IMR-90 (cell line): Measurements from ENCODE around the gene GPC6. TPM values are rescaled to one million over a fixed set of nuclear protein-coding genes. Genes with fewer than 3 reads are reported as not detected.

Source experiments
- ATAC-seq: fragments of 200-7000 bp; cut with Tn5 transposase; 2 replicates; pipeline ENCODE4 v1.9.1; 2020; ENCODE audit warnings: low read depth, mild to moderate bottlenecking, moderate library complexity
- BruUV-seq: library from RNA; stranded (reverse); fragments of 400-500 nt; replicated peaks from 2 replicates; lab custom pipeline; 2021; lab: Mats Ljungman, UMichigan
- CTCF ChIA-PET: fragments of 300-600 bp; formaldehyde crosslinking; extraction: SDS; loops from one replicate; lab custom pipeline; 2021; ENCODE audit warnings: antibody characterized with exemption; lab: Yijun Ruan, JAX
- POLR2A ChIA-PET: fragments of 300-600 bp; sonication (Branson Sonifier 250); formaldehyde crosslinking; loops from one replicate; lab custom pipeline; 2022; ENCODE audit warnings: antibody characterized with exemption; ENCODE audit not compliant: unreplicated experiment; lab: Charles Lee
- DNase-seq: peaks from one replicate; pipeline ENCODE4 v3.0.0; 2013
- H2AFZ ChIP-seq: replicated peaks from 2 replicates; pipeline ENCODE3; 2013; ENCODE audit warnings: low read length, mild to moderate bottlenecking; ENCODE audit not compliant: poor library complexity
- H2AK5ac ChIP-seq: 2 replicates; pipeline ENCODE4 v1.6.1; 2013; ENCODE audit warnings: low read depth, low read length, inconsistent platforms
- H2AK9ac ChIP-seq: replicated peaks from 2 replicates; pipeline ENCODE3; 2013; ENCODE audit warnings: mild to moderate bottlenecking, low read depth, low read length, moderate library complexity; ENCODE audit not compliant: poor library complexity
- H2BK120ac ChIP-seq: 2 replicates; pipeline ENCODE4 v1.6.1; 2013; ENCODE audit warnings: low read depth, low read length, inconsistent platforms
- H2BK15ac ChIP-seq: 3 replicates; pipeline ENCODE4 v1.6.1; 2013; ENCODE audit warnings: low read depth, low read length, inconsistent platforms
- H2BK20ac ChIP-seq: 2 replicates; pipeline ENCODE4 v1.6.1; 2013; ENCODE audit warnings: low read depth, mild to moderate bottlenecking, inconsistent platforms, low read length, moderate library complexity
- H2BK5ac ChIP-seq: 2 replicates; pipeline ENCODE4 v1.6.1; 2013; ENCODE audit warnings: mild to moderate bottlenecking, low read depth, low read length, inconsistent platforms; ENCODE audit not compliant: poor library complexity, severe bottlenecking
- H3K14ac ChIP-seq: replicated peaks from 2 replicates; pipeline ENCODE4 v1.6.1; 2013; ENCODE audit warnings: low read depth, low read length, inconsistent platforms
- H3K18ac ChIP-seq: 2 replicates; pipeline ENCODE4 v1.6.1; 2013; ENCODE audit warnings: low read depth, low read length, control low read depth
- H3K23ac ChIP-seq: 2 replicates; pipeline ENCODE4 v1.6.1; 2013; ENCODE audit warnings: low read depth, low read length, inconsistent platforms
- H3K27ac ChIP-seq: 2 replicates; pipeline ENCODE4 v1.5.1; 2013; ENCODE audit warnings: mild to moderate bottlenecking, control low read depth, low read length; ENCODE audit not compliant: insufficient read depth
- H3K27me3 ChIP-seq: 2 replicates; pipeline ENCODE4 v1.6.1; 2013; ENCODE audit warnings: low read length; ENCODE audit not compliant: control insufficient read depth, insufficient read depth
- H3K36me3 ChIP-seq: 2 replicates; pipeline ENCODE4 v1.6.1; 2013; ENCODE audit warnings: low read length, mixed read lengths; ENCODE audit not compliant: control insufficient read depth, insufficient read depth
- H3K4ac ChIP-seq: 2 replicates; pipeline ENCODE4 v1.6.1; 2013; ENCODE audit warnings: low read depth, low read length, inconsistent platforms
- H3K4me1 ChIP-seq: 2 replicates; pipeline ENCODE4 v1.6.1; 2013; ENCODE audit warnings: low read length, mixed read lengths; ENCODE audit not compliant: control insufficient read depth, insufficient read depth
- H3K4me2 ChIP-seq: 2 replicates; pipeline ENCODE4 v1.6.1; 2013; ENCODE audit warnings: low read depth, mild to moderate bottlenecking, control low read depth, low read length, moderate library complexity
- H3K4me3 ChIP-seq: 2 replicates; pipeline ENCODE4 v1.5.1; 2013; ENCODE audit warnings: low read depth, mild to moderate bottlenecking, control low read depth, low read length, moderate library complexity; ENCODE audit not compliant: insufficient read depth
- H3K56ac ChIP-seq: 2 replicates; pipeline ENCODE4 v1.6.1; 2013; ENCODE audit warnings: low read length, inconsistent platforms; ENCODE audit not compliant: insufficient read depth; ENCODE audit errors: extremely low read depth
- H3K79me1 ChIP-seq, 2 experiments: 2 replicates each; pipeline ENCODE4 v1.6.1; 2013; ENCODE audit warnings: low read length in 2 of 2, inconsistent platforms in 1 of 2, low read depth in 1 of 2
- H3K9ac ChIP-seq: 2 replicates; pipeline ENCODE4 v1.6.1; 2013; ENCODE audit warnings: low read depth, low read length, control low read depth
- H3K9me1 ChIP-seq: 2 replicates; pipeline ENCODE4 v1.6.1; 2013; ENCODE audit warnings: low read length, inconsistent platforms; ENCODE audit not compliant: insufficient read depth
- H3K9me3 ChIP-seq: 2 replicates; pipeline ENCODE4 v1.6.1; 2013; ENCODE audit warnings: low read length; ENCODE audit not compliant: control insufficient read depth, insufficient read depth
- H4K20me1 ChIP-seq: 2 replicates; pipeline ENCODE4 v1.6.1; 2013; ENCODE audit warnings: low read length, inconsistent platforms; ENCODE audit not compliant: insufficient read depth
- H4K5ac ChIP-seq: 2 replicates; pipeline ENCODE4 v1.6.1; 2013; ENCODE audit warnings: mild to moderate bottlenecking, low read depth, low read length, control low read depth
- H4K8ac ChIP-seq, 2 experiments: 2 replicates each; pipeline ENCODE4 v1.6.1; 2013; ENCODE audit warnings: low read depth in 2 of 2, low read length in 2 of 2, control low read depth in 1 of 2, inconsistent platforms in 1 of 2
- H4K91ac ChIP-seq: 2 replicates; pipeline ENCODE4 v1.6.1; 2013; ENCODE audit warnings: low read depth, low read length, inconsistent platforms; ENCODE audit not compliant: insufficient read depth
- BHLHE40 ChIP-seq: fragments of 150-350 bp; IDR thresholded peaks from 2 replicates; pipeline ENCODE4 v1.6.1; 2016; ENCODE audit warnings: mild to moderate bottlenecking, low read depth, low read length
- CEBPB ChIP-seq: IDR thresholded peaks from 2 replicates; pipeline ENCODE4 v1.6.1; 2012; ENCODE audit warnings: low read depth, low read length, improper control_type of control experiment
- CHD1 ChIP-seq: IDR thresholded peaks from 2 replicates; pipeline ENCODE4 v1.6.1; 2012; ENCODE audit warnings: low read depth, low read length, improper control_type of control experiment
- ELK1 ChIP-seq: fragments of 150-350 bp; IDR thresholded peaks from 2 replicates; pipeline ENCODE4 v1.6.1; 2016; ENCODE audit warnings: low read depth, mild to moderate bottlenecking, low read length, moderate library complexity, borderline replicate concordance
- FOS ChIP-seq: fragments of 150-350 bp; IDR thresholded peaks from 2 replicates; pipeline ENCODE4 v1.6.1; 2016; ENCODE audit warnings: low read depth, low read length
- MAFK ChIP-seq: IDR thresholded peaks from 2 replicates; pipeline ENCODE4 v1.6.1; 2012; ENCODE audit warnings: low read depth, low read length, improper control_type of control experiment
- MXI1 ChIP-seq: IDR thresholded peaks from 2 replicates; pipeline ENCODE4 v1.6.1; 2012; ENCODE audit warnings: low read depth, mild to moderate bottlenecking, low read length, moderate library complexity, borderline replicate concordance
- NFE2L2 ChIP-seq: fragments of 150-350 bp; IDR thresholded peaks from 2 replicates; pipeline ENCODE4 v1.6.1; 2016; ENCODE audit warnings: low read depth, mild to moderate bottlenecking, low read length
- POLR2A ChIP-seq: IDR thresholded peaks from 2 replicates; pipeline ENCODE4 v1.6.1; 2012; ENCODE audit warnings: mild to moderate bottlenecking, low read depth, low read length
- RAD21 ChIP-seq: IDR thresholded peaks from 2 replicates; pipeline ENCODE4 v1.6.1; 2012; ENCODE audit warnings: low read length, improper control_type of control experiment
- RCOR1 ChIP-seq: IDR thresholded peaks from 2 replicates; pipeline ENCODE4 v1.6.1; 2012; ENCODE audit warnings: mild to moderate bottlenecking, low read length, improper control_type of control experiment; ENCODE audit not compliant: insufficient replicate concordance
- RFX5 ChIP-seq: IDR thresholded peaks from 2 replicates; pipeline ENCODE4 v1.8.0; 2012; ENCODE audit warnings: low read depth, mild to moderate bottlenecking, low read length, moderate library complexity
- USF2 ChIP-seq: fragments of 150-350 bp; IDR thresholded peaks from 2 replicates; pipeline ENCODE4 v1.6.1; 2017; ENCODE audit warnings: mild to moderate bottlenecking, antibody characterized with exemption, low read length, low read depth
- WGBS, 2 experiments: methylation state at CpG; one replicate each; pipeline versions ENCODE4 v1.1.5 to v1.1.7; 2013; ENCODE audit warnings: missing lambda C conversion rate in 2 of 2; ENCODE audit not compliant: insufficient read length in 1 of 2; ENCODE audit errors: extremely low coverage in 2 of 2; 5-methylcytosine and 5-hydroxymethylcytosine counted together
- dilution Hi-C: fragments of 300-500 bp; cut with HindIII; formaldehyde crosslinking; loops from one replicate; pipeline ENCODE4 v1.14.3; 2018; ENCODE audit warnings: low sequenced_read_pairs; ENCODE audit not compliant: unreplicated experiment
- in situ Hi-C: fragments of 300-500 bp; cut with MboI; formaldehyde crosslinking; loops from 3 replicates; pipeline ENCODE4 v1.14.3; 2019; ENCODE audit warnings: low sequenced_read_pairs, inconsistent platforms, mixed read lengths
- intact Hi-C: fragments of 100-400 bp; cut with micrococcal nuclease; formaldehyde crosslinking; loops from 2 replicates; pipeline ENCODE4 v1.10.0; 2022
- polyA plus RNA-seq, 3 experiments: library from polyadenylated mRNA; depleted of rRNA; stranded (reverse); fragments of >200 nt; gene quantifications; 2 replicates each; pipeline ENCODE4 v1.2.3, GENCODE V29; 2012; ENCODE audit warnings: low replicate concordance in 1 of 3
- total RNA-seq: library from RNA; depleted of rRNA; stranded (reverse); fragments of >200 nt; gene quantifications from 2 replicates; pipeline ENCODE4 v1.2.3, GENCODE V29; 2012

GPC6 gene
- total and polyA plus RNA-seq, 2 of the 4 experiments (the other 2 are of a cell fraction), result 14.9 to 39.4 TPM

- Histone ChIP-seq H4K8ac (no peak overlapping the region), H2BK5ac (no peak overlapping the region), H4K91ac (no peak overlapping the region), H2AFZ (no peak overlapping the region), H3K9ac (no peak overlapping the region), H3K79me1 (no peaks in the 10 kb centered on the region), H3K27ac (no peak overlapping the region), H3K4me3 (no peak overlapping the region), H3K14ac (no peak overlapping the region), H2BK120ac (no peak overlapping the region), H3K36me3 (no peaks in the 10 kb centered on the region), H3K4me1 (peaks cover 4% of the 10 kb centered on the region; the same call in 1 of the 2 replicates), H4K20me1 (no peaks in the 10 kb centered on the region), H2BK15ac (no peak overlapping the region), H2AK5ac (no peak overlapping the region), H3K4me2 (no peak overlapping the region), H2AK9ac (no peak overlapping the region), H3K27me3 (no peaks in the 10 kb centered on the region), H3K4ac (no peak overlapping the region), H3K9me3 (no peaks in the 10 kb centered on the region), H3K18ac (peak overlapping the region; percentile 74; the same call in 1 of the 2 replicates), H4K5ac (no peak overlapping the region), H3K9me1 (no peaks in the 10 kb centered on the region; the same call in 1 of the 2 replicates), H3K56ac (no peak overlapping the region), H2BK20ac (no peak overlapping the region), H3K23ac (no peak overlapping the region)
- no TSS peak for BruUV-seq
- no peak for TF ChIP-seq CHD1
- TF ChIP-seq POLR2A, result no peak
- no peak for TF ChIP-seq BHLHE40
- no peak for TF ChIP-seq MXI1
- TF ChIP-seq USF2, result no peak
- no peak for TF ChIP-seq RAD21
- no peak for TF ChIP-seq RFX5
- no peak for TF ChIP-seq CEBPB
- no peak for TF ChIP-seq MAFK
- no peak for TF ChIP-seq ELK1
- TF ChIP-seq NFE2L2, result no peak
- TF ChIP-seq RCOR1, result no peak
- no peak for TF ChIP-seq FOS
- WGBS, 2 experiments, result no CpG with 5 or more reads among the region's 2 CpGs
- CTCF ChIA-PET, result no interaction called here
- dilution Hi-C loops (no loop called here), intact Hi-C loops (loop anchor here (10.0 kb wide), 1 partner anchor 717 kb away; the partner anchor contains the start of gene GPC6), in situ Hi-C loops (no loop called here)
- no peak for DNase-seq
- POLR2A ChIA-PET, result no interaction called here
- ATAC-seq, result no peak
Measured at GRCh38 chr13:93941444-93941843, 714.8 kb downstream of the GPC6 start.
